HG03432 (cell line): Measurements from ENCODE around the gene CDC73.
"Not testable (repeated sequence)": the region's sequence is repeated elsewhere in the genome, so short reads cannot be mapped to it uniquely, and the experiment has no call there.

Experiments used
- ATAC-seq: cut with Tn5 transposase; IDR thresholded peaks from one replicate; pipeline ENCODE4 v1.9.1; 2021; ENCODE audit warnings: mild to moderate bottlenecking, moderate library complexity; ENCODE audit not compliant: unreplicated experiment

Gene CDC73

GRCh38 chr1:193176113-193176512 lies 54.3 kb downstream of the CDC73 start:
- no peak for ATAC-seq

GRCh38 chr1:193176788-193177187 lies 55.0 kb downstream of the CDC73 start:
- no peak for ATAC-seq

GRCh38 chr1:193179094-193179493 lies 57.3 kb downstream of the CDC73 start:
- ATAC-seq: no peak

GRCh38 chr1:193181536-193181935 lies 59.7 kb downstream of the CDC73 start:
- no peak for ATAC-seq

- ATAC-seq: no peak
Observed at GRCh38 chr1:193181985-193182384, 60.2 kb downstream of the CDC73 start.

- ATAC-seq: peak; percentile 72
Observed at GRCh38 chr1:193183019-193183627, 61.3 kb downstream of the CDC73 start.

GRCh38 chr1:193184776-193185175 lies 62.9 kb downstream of the CDC73 start:
- no peak for ATAC-seq

GRCh38 chr1:193185211-193185610 lies 63.4 kb downstream of the CDC73 start:
- no peak for ATAC-seq

- ATAC-seq: peak; percentile 46
Observed at GRCh38 chr1:193185901-193186731, 64.3 kb downstream of the CDC73 start, which contains the start of gene B3GALT2. Gene B3GALT2 (minus strand): TSS chr1:193186613. CDS start chr1:193181562, 5,051 bp downstream.

GRCh38 chr1:193187114-193187513 lies 65.3 kb downstream of the CDC73 start:
- no peak for ATAC-seq

- not testable (repeated sequence) for ATAC-seq
Observed at GRCh38 chr1:193188915-193189314, 67.1 kb downstream of the CDC73 start.

- ATAC-seq: no peak
Observed at GRCh38 chr1:193189442-193190095, 67.7 kb downstream of the CDC73 start.

- no peak for ATAC-seq
Observed at GRCh38 chr1:193190096-193190744, 68.4 kb downstream of the CDC73 start.

- ATAC-seq: no peak
Observed at GRCh38 chr1:193192586-193192985, 70.8 kb downstream of the CDC73 start.

GRCh38 chr1:193199940-193200339 lies 78.1 kb downstream of the CDC73 start:
- no peak for ATAC-seq

- no peak for ATAC-seq
Observed at GRCh38 chr1:193201021-193201420, 79.2 kb downstream of the CDC73 start.

- peak; percentile 5 for ATAC-seq
Observed at GRCh38 chr1:193210996-193211395, 89.2 kb downstream of the CDC73 start.

GRCh38 chr1:193211539-193211938 lies 89.7 kb downstream of the CDC73 start:
- peak; percentile 88 for ATAC-seq

- no peak for ATAC-seq
Observed at GRCh38 chr1:193212637-193213036, 90.8 kb downstream of the CDC73 start.

GRCh38 chr1:193213998-193214397 lies 92.2 kb downstream of the CDC73 start:
- no peak for ATAC-seq

GRCh38 chr1:193216920-193217319 lies 95.1 kb downstream of the CDC73 start:
- peak; percentile 36 for ATAC-seq
